SK-N-SH (cell line): Measurements from ENCODE around the gene VLDLR. TPM values are rescaled to one million over a fixed set of nuclear protein-coding genes. Genes with fewer than 3 reads are reported as not detected.

Experiments
- CTCF ChIA-PET: fragments of 300-600, 350-600 bp; formaldehyde crosslinking; extraction: SDS; loops from one replicate; lab custom pipeline; 2021; lab: Yijun Ruan, JAX
- POLR2A ChIA-PET: fragments of 350-600 bp; sonication (Branson Sonifier 250); formaldehyde crosslinking; extraction: SDS; loops from one replicate; lab custom pipeline; 2020; ENCODE audit warnings: antibody characterized with exemption, inconsistent platforms; lab: Yijun Ruan, JAX
- DNase-seq: peaks from one replicate; pipeline ENCODE4 v3.0.0; 2012
- H2AFZ ChIP-seq: fragments of 200-600 bp; sonication (generic); 2 replicates; pipeline ENCODE4 v1.8.1; 2016; ENCODE audit warnings: antibody characterized with exemption, mild to moderate bottlenecking, low read depth
- H3F3A ChIP-seq: fragments of 200-600 bp; sonication (generic); replicated peaks from 2 replicates; pipeline ENCODE3; 2016; ENCODE audit warnings: antibody characterized with exemption, mild to moderate bottlenecking; ENCODE audit not compliant: insufficient read depth
- H3K27ac ChIP-seq, 2 experiments: fragments of 200-500 bp in 1 of 2; fragments of 200-600 bp in 1 of 2; sonication (Bioruptor generic) in 1 of 2; sonication (generic), shearing (Covaris generic) in 1 of 2; 2 replicates each; pipeline versions ENCODE4 v1.5.1 to v1.6.1; 2014 to 2016; ENCODE audit warnings: low read depth in 2 of 2, inconsistent platforms in 1 of 2, low read length in 1 of 2, mild to moderate bottlenecking in 1 of 2, mixed read lengths in 1 of 2
- H3K27me3 ChIP-seq: fragments of 200-600 bp; sonication (generic), shearing (Covaris generic); 2 replicates; pipeline ENCODE4 v1.6.1; 2016; ENCODE audit warnings: mixed run types; ENCODE audit not compliant: insufficient read depth
- H3K36me3 ChIP-seq, 2 experiments: fragments of 200-500 bp in 1 of 2; fragments of 200-600 bp in 1 of 2; sonication (Bioruptor generic) in 1 of 2; sonication (generic) in 1 of 2; replicated peaks in 1 of 2; 2 replicates each; pipeline versions ENCODE3 to v1.5.1; 2014 to 2016; ENCODE audit warnings: low read length in 1 of 2, mild to moderate bottlenecking in 1 of 2; ENCODE audit not compliant: insufficient read depth in 2 of 2, control insufficient read depth in 1 of 2
- H3K4me1 ChIP-seq, 2 experiments: fragments of 200-500 bp in 1 of 2; fragments of 200-600 bp in 1 of 2; sonication (Bioruptor generic) in 1 of 2; sonication (generic), shearing (Covaris generic) in 1 of 2; 2 replicates each; pipeline versions ENCODE4 v1.5.1 to v1.6.1; 2014 to 2016; ENCODE audit warnings: low read depth in 1 of 2, low read length in 1 of 2, mixed run types in 1 of 2; ENCODE audit not compliant: insufficient read depth in 2 of 2, control insufficient read depth in 1 of 2
- H3K4me2 ChIP-seq: fragments of 200-600 bp; sonication (generic), shearing (Covaris generic); 2 replicates; pipeline ENCODE4 v1.6.1; 2017; ENCODE audit warnings: mixed run types
- H3K4me3 ChIP-seq, 2 experiments: fragments of 200-500 bp in 1 of 2; fragments of 200-600 bp in 1 of 2; sonication (Bioruptor generic) in 1 of 2; sonication (generic), shearing (Covaris generic) in 1 of 2; 2 replicates each; pipeline versions ENCODE4 v1.5.1 to v1.8.1; 2014 to 2016; ENCODE audit warnings: low read depth in 2 of 2, inconsistent platforms in 1 of 2, low read length in 1 of 2, mild to moderate bottlenecking in 1 of 2, mixed read lengths in 1 of 2, moderate library complexity in 1 of 2
- H3K79me2 ChIP-seq: fragments of 200-600 bp; sonication (generic); 2 replicates; pipeline ENCODE4 v1.8.1; 2017; ENCODE audit warnings: mild to moderate bottlenecking; ENCODE audit not compliant: insufficient read depth
- H3K9ac ChIP-seq: fragments of 200-600 bp; sonication (generic); 2 replicates; pipeline ENCODE4 v1.6.1; 2017; ENCODE audit warnings: mixed run types
- H3K9me2 ChIP-seq: fragments of 200-600 bp; sonication (generic); 2 replicates; pipeline ENCODE4 v1.6.1; 2017; ENCODE audit warnings: mixed run types
- H3K9me3 ChIP-seq: fragments of 200-600 bp; sonication (generic); 2 replicates; pipeline ENCODE4 v1.6.1; 2017; ENCODE audit warnings: mixed run types, mild to moderate bottlenecking, moderate library complexity
- H4K20me1 ChIP-seq: fragments of 200-600 bp; sonication (generic); 2 replicates; pipeline ENCODE4 v1.6.1; 2017; ENCODE audit warnings: mild to moderate bottlenecking, mixed run types; ENCODE audit not compliant: insufficient read depth
- CHD2 ChIP-seq: fragments of 150-350 bp; IDR thresholded peaks from 2 replicates; pipeline ENCODE4 v1.6.1; 2018; ENCODE audit warnings: low read length; ENCODE audit not compliant: partially characterized antibody
- CTCF ChIP-seq: fragments of 200-600 bp; sonication (generic); IDR thresholded peaks from 2 replicates; pipeline ENCODE4 v1.6.1; 2017; ENCODE audit warnings: antibody characterized with exemption, mild to moderate bottlenecking, moderate library complexity
- EP300 ChIP-seq, 2 experiments: IDR thresholded peaks; 2 replicates each; pipeline versions ENCODE4 v1.4.0 to v1.6.1; 2012; ENCODE audit warnings: borderline replicate concordance in 1 of 2, low read depth in 1 of 2, low read length in 1 of 2
- EZH2phosphoT487 ChIP-seq: fragments of 200-600 bp; sonication (generic); IDR thresholded peaks from 2 replicates; pipeline ENCODE4 v1.6.1; 2017; ENCODE audit warnings: low read depth, mixed run types, mild to moderate bottlenecking, antibody characterized with exemption, moderate library complexity, borderline replicate concordance
- FOXJ3 ChIP-seq: sonication (generic); formaldehyde crosslinking; IDR thresholded peaks from 2 replicates; pipeline ENCODE4 v1.5.1; 2020; ENCODE audit warnings: mild to moderate bottlenecking, missing genetic modification reagents
- FOXM1 ChIP-seq: IDR thresholded peaks from 2 replicates; pipeline ENCODE4 v1.4.0; 2012; ENCODE audit warnings: low read depth, mild to moderate bottlenecking
- GABPA ChIP-seq: IDR thresholded peaks from 2 replicates; pipeline ENCODE4 v1.4.0; 2012; ENCODE audit warnings: low read depth, mild to moderate bottlenecking
- GATA2 ChIP-seq: sonication (generic); formaldehyde crosslinking; IDR thresholded peaks from 2 replicates; pipeline ENCODE4 v1.5.0; 2020; ENCODE audit warnings: mild to moderate bottlenecking, missing genetic modification reagents
- MEF2A ChIP-seq: IDR thresholded peaks from 2 replicates; pipeline ENCODE4 v1.4.0; 2012; ENCODE audit warnings: low read depth, borderline replicate concordance
- MXI1 ChIP-seq: IDR thresholded peaks from 2 replicates; pipeline ENCODE4 v1.6.1; 2012; ENCODE audit warnings: mild to moderate bottlenecking, low read depth, low read length, improper control_type of control experiment
- NFIC ChIP-seq: IDR thresholded peaks from 2 replicates; pipeline ENCODE4 v1.4.0; 2012; ENCODE audit warnings: borderline replicate concordance
- NRF1 ChIP-seq: IDR thresholded peaks from 2 replicates; pipeline ENCODE4 v1.6.1; 2012; ENCODE audit warnings: low read depth, mild to moderate bottlenecking, low read length
- PBX3 ChIP-seq: IDR thresholded peaks from 2 replicates; pipeline ENCODE4; 2012
- RAD21 ChIP-seq: IDR thresholded peaks from 2 replicates; pipeline ENCODE4 v1.6.1; 2012; ENCODE audit warnings: mild to moderate bottlenecking, low read length
- RCOR1 ChIP-seq: fragments of 150-350 bp; IDR thresholded peaks from 2 replicates; pipeline ENCODE4 v1.6.1; 2017; ENCODE audit warnings: antibody characterized with exemption, low read length
- REST ChIP-seq: IDR thresholded peaks from 2 replicates; pipeline ENCODE4 v1.6.1; 2012; ENCODE audit warnings: mild to moderate bottlenecking, low read depth, low read length, moderate library complexity
- RFX5 ChIP-seq: IDR thresholded peaks from 2 replicates; pipeline ENCODE4 v1.6.1; 2012; ENCODE audit warnings: mild to moderate bottlenecking, improper control_type of control experiment, low read length
- SMC3 ChIP-seq: IDR thresholded peaks from 2 replicates; pipeline ENCODE4 v1.6.1; 2012; ENCODE audit warnings: low read depth, low read length, improper control_type of control experiment
- TCF12 ChIP-seq: IDR thresholded peaks from 2 replicates; pipeline ENCODE4 v1.4.0; 2012
- USF2 ChIP-seq: fragments of 150-350 bp; IDR thresholded peaks from 2 replicates; pipeline ENCODE4 v1.6.1; 2017; ENCODE audit warnings: antibody characterized with exemption, low read length, low read depth, borderline replicate concordance
- WGBS: methylation state at CpG from one replicate; pipeline ENCODE4 v1.1.6; 2017; ENCODE audit warnings: low lambda C conversion rate; 5-methylcytosine and 5-hydroxymethylcytosine counted together
- polyA plus RNA-seq, 3 experiments: library from polyadenylated mRNA; depleted of rRNA; stranded (reverse); fragments of >200 nt; gene quantifications; 2 replicates each; pipeline ENCODE4 v1.2.3, GENCODE V29; 2012

Gene VLDLR
- polyA plus RNA-seq, 1 of the 3 experiments (the other 2 are of a cell fraction), result 9.2 TPM

- no peak overlapping the region for H3K4me3 ChIP-seq
- DNase-seq, result no peak
- H3K27me3 ChIP-seq, result no peaks in the 10 kb centered on the region
- no peaks in the 10 kb centered on the region for H3K36me3 ChIP-seq
- H3K4me1 ChIP-seq, result no peaks in the 10 kb centered on the region; a peak in 1 of 4 replicates
- H3K79me2 ChIP-seq, result no peaks in the 10 kb centered on the region
- H3K9ac ChIP-seq, result no peak overlapping the region
- H2AFZ ChIP-seq, result no peak overlapping the region
- TF ChIP-seq RFX5 (no peak), GATA2 (CRISPR knock-in tag) (no peak), NFIC (no peak), GABPA (no peak), CHD2 (no peak), USF2 (no peak), PBX3 (no peak), RAD21 (no peak), NRF1 (no peak), EZH2phosphoT487 (no peak), FOXJ3 (CRISPR knock-in tag) (no peak), TCF12 (no peak), EP300 (IDR thresholded peaks at IDR 0.05; ENCODE audit: borderline replicate concordance in 1 of 2, low read depth in 1 of 2, low read length in 1 of 2) (no peak), RCOR1 (no peak), MXI1 (no peak)
- TF ChIP-seq, all 33 proteins: peak for 0
- H3K9me2 ChIP-seq, result no peaks in the 10 kb centered on the region
- no peaks in the 10 kb centered on the region for H3K9me3 ChIP-seq
- ChIA-PET POLR2A (no interaction called here), CTCF (interaction anchor here (1.0 kb wide), 1 partner anchor 543 kb away, joined by 3 read pairs; no protein-coding TSS in a partner anchor)
- H4K20me1 ChIP-seq, result no peaks in the 10 kb centered on the region
- H3F3A ChIP-seq, result no peaks in the 10 kb centered on the region
- 100% methylated on average over 1 of the region's 1 CpG for WGBS
- no peak overlapping the region for H3K4me2 ChIP-seq
- no peak overlapping the region for H3K27ac ChIP-seq
Observed at GRCh38 chr9:2675834-2676233, 54.2 kb downstream of the VLDLR start.

- Histone ChIP-seq H3K9me2 (no peaks in the 10 kb centered on the region), H3K4me2 (no peak overlapping the region), H4K20me1 (no peaks in the 10 kb centered on the region), H3K27me3 (no peaks in the 10 kb centered on the region), H2AFZ (no peak overlapping the region), H3K36me3 (no peaks in the 10 kb centered on the region), H3F3A (no peaks in the 10 kb centered on the region), H3K4me1 (no peaks in the 10 kb centered on the region; a peak in 1 of 4 replicates), H3K9me3 (no peaks in the 10 kb centered on the region), H3K27ac (no peak overlapping the region), H3K4me3 (no peak overlapping the region), H3K9ac (no peak overlapping the region), H3K79me2 (no peaks in the 10 kb centered on the region)
- CTCF ChIA-PET, result no interaction called here
- DNase-seq, result no peak
- POLR2A ChIA-PET, result no interaction called here
- 68% methylated on average over 4 of the region's 4 CpGs for WGBS
- TF ChIP-seq SMC3 (no peak), REST (no peak), EP300 (IDR thresholded peaks at IDR 0.05; ENCODE audit: borderline replicate concordance in 1 of 2, low read depth in 1 of 2, low read length in 1 of 2) (no peak), FOXM1 (no peak), EZH2phosphoT487 (no peak), RAD21 (no peak), RFX5 (no peak), USF2 (no peak), MEF2A (no peak), NFIC (no peak), CHD2 (no peak), CTCF (no peak)
Observed at GRCh38 chr9:2676466-2676865, 54.9 kb downstream of the VLDLR start.
